K562 (cell line): ENCODE measurements around the gene CHRNB1. TPM values are rescaled to one million over a fixed set of nuclear protein-coding genes. Genes with fewer than 3 reads are reported as not detected.
A peak's percentile ranks its signal among the peaks of the same experiment; 100 is the strongest.

Experiments used
- ATAC-seq: fragments of 200-7000 bp; cut with Tn5 transposase; 3 replicates; pipeline ENCODE4 v1.9.1; 2020; ENCODE audit warnings: moderate library complexity
- BruUV-seq: library from RNA; stranded (reverse); fragments of 400-500 nt; replicated peaks from 2 replicates; lab custom pipeline; 2021; lab: Mats Ljungman, UMichigan
- CTCF ChIA-PET: fragments of 300-600 bp; formaldehyde crosslinking; extraction: SDS; loops from one replicate; lab custom pipeline; 2021; ENCODE audit warnings: low intra/inter-chr PET ratio; lab: Yijun Ruan, JAX
- POLR2A ChIA-PET: fragments of 300-600, 350-650 bp; sonication (Branson Sonifier 250); formaldehyde crosslinking; extraction: SDS; loops from one replicate; lab custom pipeline; 2021; ENCODE audit warnings: antibody characterized with exemption, inconsistent platforms; lab: Yijun Ruan, JAX
- DNase-seq, 4 experiments: peaks; one replicate each; pipeline versions ENCODE4 v3.0.0 to v3.0.0-alpha.2; 2011 to 2018; ENCODE audit warnings: low spot score in 3 of 4, mixed read lengths in 3 of 4; ENCODE audit errors: extremely low read depth in 1 of 4
- FAIRE-seq: peaks from 2 replicates; lab custom pipeline; 2011; peaks lifted over from hg19 to GRCh38; lab: Jason Lieb, UNC
- H2AFZ ChIP-seq: 2 replicates; pipeline ENCODE4 v1.6.0; 2011; ENCODE audit warnings: low read depth, low read length, control low read depth, inconsistent platforms
- H3K27ac ChIP-seq: fragments of 200-600 bp; 3 replicates; pipeline ENCODE4 v1.8.0; 2011; ENCODE audit warnings: low read depth, mild to moderate bottlenecking, control low read depth, inconsistent platforms, low read length, moderate library complexity, mixed read lengths; ENCODE audit errors: extremely low read depth
- H3K27me3 ChIP-seq, 2 experiments: fragments of 300-600 bp in 1 of 2; 2 replicates in 1 of 2; 3 replicates in 1 of 2; pipeline versions ENCODE4 v1.6.0 to v1.8.0; 2011; ENCODE audit warnings: inconsistent platforms in 2 of 2, low read length in 2 of 2, mild to moderate bottlenecking in 1 of 2, mixed read lengths in 1 of 2, moderate library complexity in 1 of 2; ENCODE audit not compliant: control insufficient read depth in 2 of 2, insufficient read depth in 2 of 2
- H3K36me3 ChIP-seq: fragments of 300-600 bp; 3 replicates; pipeline ENCODE4 v1.8.0; 2011; ENCODE audit warnings: mild to moderate bottlenecking, low read length, inconsistent platforms; ENCODE audit not compliant: control insufficient read depth, insufficient read depth
- H3K4me1 ChIP-seq, 2 experiments: fragments of 200-600 bp in 1 of 2; replicated peaks in 1 of 2; 2 replicates in 1 of 2; 3 replicates in 1 of 2; pipeline versions ENCODE4 v1.5.1 to v1.8.0; 2011; ENCODE audit warnings: inconsistent platforms in 2 of 2, low read length in 2 of 2, mild to moderate bottlenecking in 1 of 2, mixed read lengths in 1 of 2, moderate library complexity in 1 of 2; ENCODE audit not compliant: control insufficient read depth in 2 of 2, insufficient read depth in 2 of 2
- H3K4me2 ChIP-seq: 2 replicates; pipeline ENCODE4 v1.6.1; 2011; ENCODE audit warnings: low read length, control low read depth, inconsistent platforms, mixed read lengths; ENCODE audit not compliant: insufficient read depth
- H3K4me3 ChIP-seq: fragments of 200-600 bp; sonication (generic), shearing (Covaris generic); 2 replicates; pipeline ENCODE4 v1.5.1; 2016; ENCODE audit warnings: control low read depth, inconsistent platforms
- H3K79me2 ChIP-seq: fragments of 200-600 bp; 3 replicates; pipeline ENCODE4 v1.8.0; 2011; ENCODE audit warnings: low read length, inconsistent platforms; ENCODE audit not compliant: control insufficient read depth, insufficient read depth
- H3K9ac ChIP-seq, 2 experiments: 2 replicates each; pipeline versions ENCODE4 v1.6.0 to v1.6.1; 2011; ENCODE audit warnings: low read depth in 2 of 2, low read length in 2 of 2, control low read depth in 1 of 2, inconsistent platforms in 1 of 2, mild to moderate bottlenecking in 1 of 2, mixed read lengths in 1 of 2; ENCODE audit not compliant: insufficient read depth in 1 of 2
- H3K9me1 ChIP-seq: one replicate; pipeline ENCODE4 v1.6.0; 2011; ENCODE audit warnings: inconsistent platforms, mild to moderate bottlenecking, low read length, moderate library complexity; ENCODE audit not compliant: control insufficient read depth, insufficient read depth
- H3K9me3 ChIP-seq: replicated peaks from 2 replicates; pipeline ENCODE4 v1.5.1; 2011; ENCODE audit warnings: low read depth, low read length, inconsistent platforms; ENCODE audit not compliant: control insufficient read depth, insufficient read depth
- H4K20me1 ChIP-seq: replicated peaks from 2 replicates; pipeline ENCODE4 v1.6.1; 2011; ENCODE audit warnings: low read length, inconsistent platforms, mixed read lengths; ENCODE audit not compliant: control insufficient read depth, insufficient read depth
- FUS ChIP-seq: fragments of 200-400 bp; formaldehyde crosslinking; optimal IDR thresholded peaks from 2 replicates; pipeline ENCODE3; 2017; ENCODE audit warnings: low read depth, low read length
- WGBS: fragments of 100-300 bp; shearing (Covaris generic); methylation state at CpG from one replicate; pipeline ENCODE4 v1.1.6; 2016; ENCODE audit warnings: low coverage, mixed read lengths; ENCODE audit not compliant: insufficient coverage; ENCODE audit errors: missing lambda C conversion rate; 5-methylcytosine and 5-hydroxymethylcytosine counted together
- in situ Hi-C: fragments of 300-500 bp; cut with MboI; formaldehyde crosslinking; loops from 4 replicates; pipeline ENCODE4 v1.15.0; 2018; ENCODE audit warnings: inconsistent platforms, mixed read lengths
- intact Hi-C: fragments of 100-400 bp; cut with micrococcal nuclease; formaldehyde crosslinking; loops from 2 replicates; pipeline ENCODE4 v1.14.2; 2022
- polyA plus RNA-seq, 8 experiments: library from polyadenylated mRNA; depleted of rRNA in 4 of 8; stranded (reverse) in 5 of 8; unstranded in 3 of 8; fragments of >200 nt; fragmentation: Nextera tagmentation in 2 of 8; fragmentation: Illumina TruSeq in 1 of 8; extraction: Ambion mirVana in 2 of 8; extraction: Trizol in 1 of 8; gene quantifications; 2 replicates each; pipeline versions ENCODE4 v1.2.1 to v1.2.3, GENCODE V29; 2011 to 2014; ENCODE audit warnings: inconsistent platforms in 1 of 8, missing spikeins in 1 of 8
- total RNA-seq, 7 experiments: library from RNA; depleted of rRNA in 6 of 7; stranded (reverse); fragments of >200 nt in 6 of 7; fragmentation: Illumina TruSeq in 2 of 7; extraction: Trizol in 2 of 7; gene quantifications; 2 replicates each; pipeline versions ENCODE4 v1.2.1 to v1.2.3, GENCODE V29; 2011 to 2021; ENCODE audit warnings: low replicate concordance in 1 of 7
- TF ChIP-seq, protein P1 (sequence below): sonication (generic); formaldehyde crosslinking; IDR thresholded peaks from 2 replicates; pipeline ENCODE4 v1.8.1; 2023; ENCODE audit warnings: mild to moderate bottlenecking, missing genetic modification reagents

The CHRNB1 gene
- total and polyA plus RNA-seq, 9 of the 15 experiments (the other 6 are each of a cell fraction or from before 2014, with no cell fraction given) = 4.7 to 12.3 (median 6.8) TPM

GRCh38 chr17:7426203-7426863 lies 18.5 kb upstream of the CHRNB1 start:
- CTCF ChIA-PET = no interaction called here
- POLR2A ChIA-PET = interaction anchor here (1.8 kb wide), 1 partner anchor 9 kb away, joined by 8 read pairs; the partner anchor contains the start of gene TMEM102
- no TSS peak for BruUV-seq

More at GRCh38 chr17:7426203-7426863, 18.5 kb upstream of the CHRNB1 start:
- H3K79me2 ChIP-seq = no peaks in the 10 kb centered on the region
- H4K20me1 ChIP-seq = no peaks in the 10 kb centered on the region
- 56% methylated on average over 14 of the region's 33 CpGs for WGBS
- no peaks in the 10 kb centered on the region for H3K36me3 ChIP-seq
- H3K9ac ChIP-seq = peak overlapping the region in 1 of 2 experiments; percentile 17; a peak in 1 of 4 replicates
- no peak overlapping the region for H3K27ac ChIP-seq
- H3K4me2 ChIP-seq = no peak overlapping the region
- no peaks in the 10 kb centered on the region for H3K27me3 ChIP-seq
- DNase-seq (no peak), ATAC-seq (no peak), FAIRE-seq (no peak)
- no peak overlapping the region for H2AFZ ChIP-seq
- in situ Hi-C loops (no loop called here), intact Hi-C loops (no loop called here)
- peaks cover 0 to 14% of the 10 kb centered on the region in 2 experiments; a peak in 2 of 5 replicates for H3K4me1 ChIP-seq
- no peak overlapping the region for H3K4me3 ChIP-seq
- no peaks in the 10 kb centered on the region for H3K9me3 ChIP-seq
- TF ChIP-seq, protein P1, sequence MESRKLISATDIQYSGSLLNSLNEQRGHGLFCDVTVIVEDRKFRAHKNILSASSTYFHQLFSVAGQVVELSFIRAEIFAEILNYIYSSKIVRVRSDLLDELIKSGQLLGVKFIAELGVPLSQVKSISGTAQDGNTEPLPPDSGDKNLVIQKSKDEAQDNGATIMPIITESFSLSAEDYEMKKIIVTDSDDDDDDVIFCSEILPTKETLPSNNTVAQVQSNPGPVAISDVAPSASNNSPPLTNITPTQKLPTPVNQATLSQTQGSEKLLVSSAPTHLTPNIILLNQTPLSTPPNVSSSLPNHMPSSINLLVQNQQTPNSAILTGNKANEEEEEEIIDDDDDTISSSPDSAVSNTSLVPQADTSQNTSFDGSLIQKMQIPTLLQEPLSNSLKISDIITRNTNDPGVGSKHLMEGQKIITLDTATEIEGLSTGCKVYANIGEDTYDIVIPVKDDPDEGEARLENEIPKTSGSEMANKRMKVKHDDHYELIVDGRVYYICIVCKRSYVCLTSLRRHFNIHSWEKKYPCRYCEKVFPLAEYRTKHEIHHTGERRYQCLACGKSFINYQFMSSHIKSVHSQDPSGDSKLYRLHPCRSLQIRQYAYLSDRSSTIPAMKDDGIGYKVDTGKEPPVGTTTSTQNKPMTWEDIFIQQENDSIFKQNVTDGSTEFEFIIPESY (CRISPR knock-in tag) = peak; percentile 49; the same call in 1 of the 2 replicates
- no peak for TF ChIP-seq FUS
- H3K9me1 ChIP-seq = no peaks in the 10 kb centered on the region
